ENCODE measurements around the gene LIPK. TPM values are rescaled to one million over a fixed set of nuclear protein-coding genes. Genes with fewer than 3 reads are reported as not detected.

The LIPK gene
- total RNA-seq, 1 experiment from 2014 or later: not detected

DNA sequence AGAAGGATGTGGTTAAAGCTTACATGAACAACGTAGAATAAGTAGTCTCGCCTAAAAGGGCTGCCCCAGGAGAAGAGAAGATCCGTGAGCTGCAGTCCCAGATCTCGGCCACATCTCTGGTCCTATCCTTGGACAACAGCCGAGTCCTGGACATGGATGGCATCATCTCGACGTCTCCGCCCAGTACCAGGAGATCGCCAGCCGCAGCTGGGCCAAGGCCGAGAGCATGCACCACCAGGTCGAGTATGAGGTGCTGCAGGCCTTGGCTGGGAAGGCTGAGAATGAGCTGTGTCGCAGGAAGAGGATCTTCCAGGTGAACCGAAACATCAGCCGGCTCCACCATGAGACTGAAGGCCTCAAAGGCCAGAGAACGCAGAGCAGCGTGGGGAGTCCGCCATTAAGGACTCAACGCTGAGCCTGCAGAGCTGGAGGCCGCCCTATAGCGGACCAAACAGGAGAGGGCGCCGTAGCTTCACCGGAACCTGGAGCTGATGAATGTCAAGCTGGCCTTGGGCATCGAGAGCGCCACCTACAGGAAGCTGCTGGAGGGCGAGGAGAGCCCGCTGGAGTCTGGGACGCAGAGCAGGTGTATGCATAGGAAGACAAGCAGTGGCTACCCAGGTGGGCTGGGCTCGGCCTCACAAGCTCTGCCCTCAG lies 22.2 kb downstream of the LIPK start:
- POLR2A ChIA-PET (ENCODE audit: unreplicated experiment): interaction anchor here (0.6 kb wide), 1 partner anchor 145 kb away, joined by 4 read pairs; no protein-coding TSS in a partner anchor

DNA sequence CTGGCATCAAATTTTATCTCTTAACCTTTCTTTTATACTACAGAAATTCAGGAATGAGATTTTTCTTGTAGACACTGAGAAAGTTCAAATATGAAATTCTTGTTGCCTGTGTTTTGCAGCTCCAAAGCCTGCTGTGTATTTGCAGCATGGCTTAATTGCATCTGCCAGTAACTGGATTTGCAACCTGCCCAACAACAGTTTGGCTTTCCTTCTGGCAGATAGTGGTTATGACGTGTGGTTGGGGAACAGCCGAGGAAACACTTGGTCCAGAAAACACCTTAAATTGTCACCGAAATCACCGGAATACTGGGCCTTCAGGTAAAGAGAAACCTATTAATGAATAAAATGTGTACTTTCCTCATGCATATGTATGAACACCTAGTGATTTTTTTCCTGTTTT lies 24.8 kb downstream of the LIPK start:
- BruUV-seq (replicated peaks): no TSS peak
- Histone ChIP-seq H3K79me2 (ENCODE audit: low read depth) (no peaks in the 10 kb centered on the region), H3K27ac (no peak overlapping the region), H2AFZ (no peak overlapping the region), H3F3A (ENCODE audit: insufficient read depth, low read depth) (no peaks in the 10 kb centered on the region), H3K4me1 (replicated peaks; ENCODE audit: insufficient read depth) (no peaks in the 10 kb centered on the region), H3K27me3 (ENCODE audit: insufficient read depth, low read depth) (no peaks in the 10 kb centered on the region), H3K9me2 (ENCODE audit: insufficient read depth) (no peaks in the 10 kb centered on the region), H3K4me3 (no peak overlapping the region), H4K20me1 (ENCODE audit: insufficient read depth) (no peaks in the 10 kb centered on the region), H3K36me3 (ENCODE audit: low read depth) (no peaks in the 10 kb centered on the region), H3K9me3 (ENCODE audit: insufficient read depth, low read depth) (no peaks in the 10 kb centered on the region), H3K4me2 (no peak overlapping the region)
- intact Hi-C loops (cut with micrococcal nuclease; ENCODE audit: unreplicated experiment): no loop called here
- POLR2A ChIA-PET (ENCODE audit: unreplicated experiment): no interaction called here
- DNase-seq: no peak
- TF ChIP-seq CTCF (conservative IDR thresholded peaks at IDR 0.05): no peak
- TF ChIP-seq EZH2 (IDR thresholded peaks at IDR 0.05; ENCODE audit: low read depth): no peak
- CTCF ChIA-PET: no interaction called here

More for the DNA sequence above, 22.2 kb downstream of the LIPK start:
- H3K27ac ChIP-seq: no peak overlapping the region
- H3K4me3 ChIP-seq: no peak overlapping the region
- H3K4me2 ChIP-seq: no peak overlapping the region
- BruUV-seq (replicated peaks): no TSS peak
- TF ChIP-seq EZH2 (IDR thresholded peaks at IDR 0.05; ENCODE audit: low read depth): no peak
- TF ChIP-seq CTCF (conservative IDR thresholded peaks at IDR 0.05): no peak
- H4K20me1 ChIP-seq (ENCODE audit: insufficient read depth): no peaks in the 10 kb centered on the region
- no peak overlapping the region for H2AFZ ChIP-seq
- DNase-seq: no peak
- no peaks in the 10 kb centered on the region for H3K9me3 ChIP-seq (ENCODE audit: insufficient read depth, low read depth)
- H3K79me2 ChIP-seq (ENCODE audit: low read depth): no peaks in the 10 kb centered on the region
- no peaks in the 10 kb centered on the region for H3K9me2 ChIP-seq (ENCODE audit: insufficient read depth)
- no peaks in the 10 kb centered on the region for H3F3A ChIP-seq (ENCODE audit: insufficient read depth, low read depth)
- H3K4me1 ChIP-seq (replicated peaks; ENCODE audit: insufficient read depth): no peaks in the 10 kb centered on the region
- no peaks in the 10 kb centered on the region for H3K27me3 ChIP-seq (ENCODE audit: insufficient read depth, low read depth)
- intact Hi-C loops (cut with micrococcal nuclease; ENCODE audit: unreplicated experiment): no loop called here
- H3K36me3 ChIP-seq (ENCODE audit: low read depth): no peaks in the 10 kb centered on the region
- CTCF ChIA-PET: interaction anchor here (0.6 kb wide), 1 partner anchor 47 kb away, joined by 3 read pairs; no protein-coding TSS in a partner anchor

- Histone ChIP-seq H3K36me3 (ENCODE audit: low read depth) (no peaks in the 10 kb centered on the region), H3K4me1 (replicated peaks; ENCODE audit: insufficient read depth) (no peaks in the 10 kb centered on the region), H3K27me3 (ENCODE audit: insufficient read depth, low read depth) (no peaks in the 10 kb centered on the region), H3K4me3 (no peak overlapping the region), H3K27ac (no peak overlapping the region), H4K20me1 (ENCODE audit: insufficient read depth) (no peaks in the 10 kb centered on the region), H3K4me2 (no peak overlapping the region), H3F3A (ENCODE audit: insufficient read depth, low read depth) (no peaks in the 10 kb centered on the region), H3K79me2 (ENCODE audit: low read depth) (no peaks in the 10 kb centered on the region), H3K9me3 (ENCODE audit: insufficient read depth, low read depth) (no peaks in the 10 kb centered on the region), H3K9me2 (ENCODE audit: insufficient read depth) (no peaks in the 10 kb centered on the region), H2AFZ (no peak overlapping the region)
- BruUV-seq (replicated peaks): no TSS peak
- DNase-seq: no peak
- ChIA-PET CTCF (no interaction called here), POLR2A (ENCODE audit: unreplicated experiment) (no interaction called here)
- TF ChIP-seq EZH2 (IDR thresholded peaks at IDR 0.05; ENCODE audit: low read depth): no peak
- TF ChIP-seq CTCF (conservative IDR thresholded peaks at IDR 0.05): no peak
- intact Hi-C loops (cut with micrococcal nuclease; ENCODE audit: unreplicated experiment): no loop called here
These were observed 25.2 kb downstream of the LIPK start for GRCh38 chr10:88731296-88731695.
